ENCODE measurements around the gene PRDM16. TPM values are rescaled to one million over a fixed set of nuclear protein-coding genes. Genes with fewer than 3 reads are reported as not detected.

Gene PRDM16
- polyA plus RNA-seq, 3 donors: not detected

GRCh38 chr1:3398396-3399140 is 329.6 kb downstream of the PRDM16 start:
- H3K36me3 ChIP-seq (replicated peaks in 1 of 2; ENCODE audit: control insufficient read depth in 1 of 2, insufficient read depth in 2 of 2, low read length in 2 of 2): no peaks in the 10 kb centered on the region
- no peak overlapping the region for H2AFZ ChIP-seq (ENCODE audit: insufficient read depth, low read depth, low read length, poor library complexity, severe bottlenecking)
- no peaks in the 10 kb centered on the region for H3K36me3 Mint-ChIP-seq
- no peak for TF ChIP-seq CTCF (IDR thresholded peaks at IDR 0.05)
- H3K27ac Mint-ChIP-seq: peak overlapping the region in 1 of 7 donors; percentile 4
- H3K27ac ChIP-seq (ENCODE audit: low read depth in 1 of 2, low read length in 2 of 2): no peak overlapping the region
- no peaks in the 10 kb centered on the region for H3K79me2 ChIP-seq (ENCODE audit: insufficient read depth, low read length)
- H4K20me1 ChIP-seq (ENCODE audit: insufficient read depth, low read length): no peaks in the 10 kb centered on the region
- intact Hi-C loops (cut with micrococcal nuclease): no loop called here
- 94% methylated on average over 14 of the region's 25 CpGs for WGBS (ENCODE audit: insufficient coverage)
- no peak for DNase-seq
- no peak overlapping the region for H3K4me3 ChIP-seq (replicated peaks in 1 of 3; ENCODE audit: low read depth in 2 of 3, low read length in 3 of 3)
- H3K4me1 ChIP-seq (ENCODE audit: control insufficient read depth in 1 of 2, insufficient read depth in 2 of 2, low read length in 2 of 2): no peaks in the 10 kb centered on the region
- no peaks in the 10 kb centered on the region for H3K4me1 Mint-ChIP-seq
- H3K9me3 Mint-ChIP-seq: no peaks in the 10 kb centered on the region
- no peak overlapping the region for H3K4me2 ChIP-seq (replicated peaks; ENCODE audit: extremely low read depth, low read length, poor library complexity, severe bottlenecking)
- H3K9ac ChIP-seq (ENCODE audit: insufficient read depth, low read length, poor library complexity, severe bottlenecking): no peak overlapping the region
- peaks cover 1 to 18% of the 10 kb centered on the region in 2 donors for H3K27me3 ChIP-seq (ENCODE audit: control insufficient read depth in 2 of 2, insufficient read depth in 2 of 2, low read length in 2 of 2)
- no peak overlapping the region for H3K4me3 Mint-ChIP-seq
- H3K9me3 ChIP-seq (replicated peaks in 1 of 2; ENCODE audit: control insufficient read depth in 1 of 2, insufficient read depth in 1 of 2, low read length in 2 of 2): no peaks in the 10 kb centered on the region
- peaks cover 12 to 29% (median 27%) of the 10 kb centered on the region in 3 donors for H3K27me3 Mint-ChIP-seq (ENCODE audit: low read depth in 3 of 3)

GRCh38 chr1:3399732-3400131 is 330.7 kb downstream of the PRDM16 start:
- no peaks in the 10 kb centered on the region for H3K36me3 ChIP-seq (replicated peaks in 1 of 2; ENCODE audit: control insufficient read depth in 1 of 2, insufficient read depth in 2 of 2, low read length in 2 of 2)
- H3K27me3 ChIP-seq (ENCODE audit: control insufficient read depth in 2 of 2, insufficient read depth in 2 of 2, low read length in 2 of 2): peaks cover 0 to 8% of the 10 kb centered on the region in 2 donors
- DNase-seq: no peak
- Mint-ChIP-seq H3K27ac (no peak overlapping the region), H3K4me3 (no peak overlapping the region), H3K27me3 (ENCODE audit: low read depth in 3 of 3) (peaks cover 10 to 19% (median 18%) of the 10 kb centered on the region in 3 donors), H3K9me3 (no peaks in the 10 kb centered on the region), H3K4me1 (no peaks in the 10 kb centered on the region), H3K36me3 (no peaks in the 10 kb centered on the region)
- no peaks in the 10 kb centered on the region for H4K20me1 ChIP-seq (ENCODE audit: insufficient read depth, low read length)
- WGBS (ENCODE audit: insufficient coverage): 85% methylated on average over 2 of the region's 5 CpGs
- H3K4me2 ChIP-seq (replicated peaks; ENCODE audit: extremely low read depth, low read length, poor library complexity, severe bottlenecking): no peak overlapping the region
- intact Hi-C loops (cut with micrococcal nuclease): no loop called here
- H3K79me2 ChIP-seq (ENCODE audit: insufficient read depth, low read length): no peaks in the 10 kb centered on the region
- no peak overlapping the region for H2AFZ ChIP-seq (ENCODE audit: insufficient read depth, low read depth, low read length, poor library complexity, severe bottlenecking)
- no peaks in the 10 kb centered on the region for H3K9me3 ChIP-seq (replicated peaks in 1 of 2; ENCODE audit: control insufficient read depth in 1 of 2, insufficient read depth in 1 of 2, low read length in 2 of 2)
- no peak overlapping the region for H3K9ac ChIP-seq (ENCODE audit: insufficient read depth, low read length, poor library complexity, severe bottlenecking)
- no peak for TF ChIP-seq CTCF (IDR thresholded peaks at IDR 0.05)
- no peak overlapping the region for H3K4me3 ChIP-seq (replicated peaks in 1 of 3; ENCODE audit: low read depth in 2 of 3, low read length in 3 of 3)
- no peaks in the 10 kb centered on the region for H3K4me1 ChIP-seq (ENCODE audit: control insufficient read depth in 1 of 2, insufficient read depth in 2 of 2, low read length in 2 of 2)
- no peak overlapping the region for H3K27ac ChIP-seq (ENCODE audit: low read depth in 1 of 2, low read length in 2 of 2)

Data from CD14-positive monocyte (primary cell).